Vagina (tissue), 2 donors: Measurements from ENCODE around the gene NOTCH3. TPM values are rescaled to one million over a fixed set of nuclear protein-coding genes. Genes with fewer than 3 reads are reported as not detected.

Experiments
- DNase-seq, 2 donors: peaks; one replicate each; pipeline ENCODE4 v3.0.0-alpha.2; 2017; ENCODE audit errors: extremely low spot score in 2 of 2
- H3K27ac ChIP-seq: fragments of 200-600 bp; sonication (generic); one replicate; pipeline ENCODE4 v1.5.1; 2019
- H3K27me3 ChIP-seq: fragments of 200-600 bp; sonication (generic); one replicate; pipeline ENCODE4 v1.5.1; 2019
- H3K36me3 ChIP-seq, 2 donors: fragments of 200-600 bp; sonication (generic); one replicate each; pipeline ENCODE4 v1.5.1; 2017 to 2019
- H3K4me1 ChIP-seq: fragments of 200-600 bp; sonication (generic); one replicate; pipeline ENCODE4 v1.5.1; 2019
- H3K4me3 ChIP-seq, 2 donors: fragments of 200-600 bp; sonication (generic); 1 replicate in 1 of 2; 2 replicates in 1 of 2; pipeline ENCODE4 v1.5.1; 2016 to 2019
- H3K9me3 ChIP-seq: fragments of 200-600 bp; sonication (generic); one replicate; pipeline ENCODE4 v1.5.1; 2019
- POLR2A ChIP-seq, 2 donors: fragments of 450-650 bp; IDR thresholded peaks; one replicate each; pipeline ENCODE4 v1.6.1; 2017; ENCODE audit warnings: antibody characterized with exemption in 2 of 2, mild to moderate bottlenecking in 2 of 2, moderate library complexity in 2 of 2
- POLR2AphosphoS5 ChIP-seq, 2 donors: sonication (generic); formaldehyde crosslinking; IDR thresholded peaks; one replicate each; pipeline ENCODE4 v1.9.0; 2017; ENCODE audit warnings: antibody characterized with exemption in 2 of 2, mild to moderate bottlenecking in 2 of 2, low read depth in 1 of 2; ENCODE audit not compliant: insufficient read depth in 1 of 2
- intact Hi-C: fragments of 100-400 bp; cut with DNase I; formaldehyde crosslinking; loops from one replicate; pipeline ENCODE4 v1.15.1; 2023
- total RNA-seq: library from RNA; depleted of rRNA; stranded (reverse); fragments of >200 nt; gene quantifications from one replicate; pipeline ENCODE4 v1.2.3, GENCODE V29; 2016
- TF ChIP-seq, protein P1 (sequence below), 3 experiments: fragments of 450-650 bp in 2 of 3; fragments of 200-600 bp in 1 of 3; sonication (generic) in 1 of 3; IDR thresholded peaks; one replicate each; pipeline ENCODE4 v1.5.1; 2017 to 2019; ENCODE audit warnings: antibody characterized with exemption in 3 of 3, mild to moderate bottlenecking in 2 of 3, moderate library complexity in 2 of 3

The NOTCH3 gene
- total RNA-seq, 1 donor from 2014 or later: 76.6 TPM

DNA sequence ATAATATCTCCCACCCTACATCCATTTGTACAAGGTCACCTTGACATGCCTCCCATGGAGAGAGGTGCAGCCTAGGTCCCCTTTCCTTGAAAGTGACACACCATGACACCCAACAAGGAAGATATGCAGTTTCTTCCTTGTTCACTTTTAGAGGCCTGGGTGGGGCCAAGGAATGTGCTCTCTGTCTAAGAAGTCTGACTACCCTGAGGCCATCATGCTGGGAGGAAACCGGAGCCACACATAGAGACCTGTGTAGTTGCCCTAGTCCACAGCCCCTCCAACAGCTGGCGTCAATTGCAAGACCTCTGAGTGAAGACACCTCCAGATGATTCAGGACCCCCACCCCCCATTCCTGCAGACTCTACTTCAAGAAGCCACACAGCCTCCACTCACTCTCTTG, 82.5 kb downstream of the NOTCH3 start:
- no peak for DNase-seq
- TF ChIP-seq POLR2A (IDR thresholded peaks at IDR 0.05) (no peak), POLR2AphosphoS5 (IDR thresholded peaks at IDR 0.05; ENCODE audit: insufficient read depth in 1 of 2, low read depth in 1 of 2) (no peak)
- TF ChIP-seq, protein P1, sequence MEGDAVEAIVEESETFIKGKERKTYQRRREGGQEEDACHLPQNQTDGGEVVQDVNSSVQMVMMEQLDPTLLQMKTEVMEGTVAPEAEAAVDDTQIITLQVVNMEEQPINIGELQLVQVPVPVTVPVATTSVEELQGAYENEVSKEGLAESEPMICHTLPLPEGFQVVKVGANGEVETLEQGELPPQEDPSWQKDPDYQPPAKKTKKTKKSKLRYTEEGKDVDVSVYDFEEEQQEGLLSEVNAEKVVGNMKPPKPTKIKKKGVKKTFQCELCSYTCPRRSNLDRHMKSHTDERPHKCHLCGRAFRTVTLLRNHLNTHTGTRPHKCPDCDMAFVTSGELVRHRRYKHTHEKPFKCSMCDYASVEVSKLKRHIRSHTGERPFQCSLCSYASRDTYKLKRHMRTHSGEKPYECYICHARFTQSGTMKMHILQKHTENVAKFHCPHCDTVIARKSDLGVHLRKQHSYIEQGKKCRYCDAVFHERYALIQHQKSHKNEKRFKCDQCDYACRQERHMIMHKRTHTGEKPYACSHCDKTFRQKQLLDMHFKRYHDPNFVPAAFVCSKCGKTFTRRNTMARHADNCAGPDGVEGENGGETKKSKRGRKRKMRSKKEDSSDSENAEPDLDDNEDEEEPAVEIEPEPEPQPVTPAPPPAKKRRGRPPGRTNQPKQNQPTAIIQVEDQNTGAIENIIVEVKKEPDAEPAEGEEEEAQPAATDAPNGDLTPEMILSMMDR (IDR thresholded peaks at IDR 0.05): no peak
- intact Hi-C loops: no loop called here
- Histone ChIP-seq H3K27me3 (no peaks in the 10 kb centered on the region), H3K9me3 (no peaks in the 10 kb centered on the region), H3K4me1 (peaks cover 9% of the 10 kb centered on the region), H3K4me3 (no peak overlapping the region), H3K27ac (no peak overlapping the region), H3K36me3 (peaks cover 0 to 80% of the 10 kb centered on the region in 2 donors)

DNA sequence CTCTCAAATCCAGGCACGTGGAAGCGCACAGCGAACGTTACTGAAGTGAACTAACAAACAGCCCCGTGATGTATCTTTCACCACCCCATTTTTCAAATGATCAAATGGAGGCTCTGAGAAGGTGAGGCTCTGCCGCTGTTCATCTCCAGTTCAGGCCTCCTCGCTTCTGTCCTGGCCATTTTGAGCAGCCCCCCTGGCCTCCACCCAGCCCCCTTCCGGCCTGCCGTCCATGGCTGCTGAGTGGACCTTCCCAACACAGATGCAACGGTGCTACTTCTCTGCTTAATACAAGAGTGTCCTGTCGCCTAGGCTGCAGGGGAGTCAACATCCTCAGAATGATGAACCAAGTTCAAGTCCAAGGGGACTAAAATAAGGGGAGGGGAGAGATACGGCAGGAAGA, 83.9 kb downstream of the NOTCH3 start:
- TF ChIP-seq, protein P1 (IDR thresholded peaks at IDR 0.05): no peak
- TF ChIP-seq POLR2A (IDR thresholded peaks at IDR 0.05) (no peak), POLR2AphosphoS5 (IDR thresholded peaks at IDR 0.05; ENCODE audit: insufficient read depth in 1 of 2, low read depth in 1 of 2) (no peak)
- intact Hi-C loops: no loop called here
- Histone ChIP-seq H3K27me3 (no peaks in the 10 kb centered on the region), H3K27ac (no peak overlapping the region), H3K4me3 (no peak overlapping the region), H3K4me1 (peaks cover 9% of the 10 kb centered on the region), H3K9me3 (no peaks in the 10 kb centered on the region), H3K36me3 (peaks cover 0 to 78% of the 10 kb centered on the region in 2 donors)
- DNase-seq: no peak

DNA sequence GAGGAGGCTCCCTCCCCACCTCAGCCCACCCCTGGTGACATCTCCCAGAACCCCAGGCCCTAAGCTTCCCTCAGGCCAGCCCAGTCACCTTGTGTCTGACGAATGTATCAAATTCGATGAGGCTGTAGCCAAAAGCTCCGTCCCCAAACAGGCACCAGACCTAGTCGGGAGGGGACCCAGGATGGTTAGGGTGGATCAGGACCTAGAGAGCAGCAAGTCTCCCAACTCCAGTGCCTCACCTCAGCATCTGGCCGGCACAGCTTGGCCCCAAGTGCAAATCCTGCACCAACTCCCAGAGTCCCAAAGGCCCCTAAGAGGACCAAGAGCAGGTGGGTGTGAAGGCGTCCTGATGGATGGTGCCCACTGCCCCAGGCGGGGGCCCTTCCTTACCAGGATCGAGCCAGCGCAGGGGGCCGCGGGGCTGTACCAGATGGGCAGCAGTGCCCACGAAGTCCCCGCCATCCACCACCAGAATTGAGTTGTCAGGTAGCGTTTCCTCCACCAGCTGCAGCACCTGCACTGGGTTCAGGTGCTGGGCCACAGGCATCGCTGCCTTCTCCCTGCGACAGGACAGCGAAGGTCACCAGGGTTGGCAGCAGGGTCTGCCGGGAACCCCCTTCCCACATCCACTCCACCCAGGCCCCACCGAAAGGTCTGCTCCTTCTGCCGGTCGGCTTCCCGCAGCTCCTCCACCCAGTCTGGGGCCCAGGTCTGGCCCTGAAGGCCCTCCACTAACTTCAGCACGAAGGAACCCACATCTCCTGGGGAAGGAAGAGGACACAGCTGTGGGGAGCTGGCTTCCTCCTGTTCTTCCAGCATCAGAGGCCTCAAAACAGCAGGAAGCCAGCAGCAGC, 84.8 kb downstream of the NOTCH3 start:
- Histone ChIP-seq H3K36me3 (peaks cover 0 to 85% of the 10 kb centered on the region in 2 donors), H3K4me3 (no peak overlapping the region), H3K4me1 (peaks cover 9% of the 10 kb centered on the region), H3K27me3 (no peaks in the 10 kb centered on the region), H3K27ac (no peak overlapping the region), H3K9me3 (no peaks in the 10 kb centered on the region)
- TF ChIP-seq, protein P1 (IDR thresholded peaks at IDR 0.05): no peak
- TF ChIP-seq POLR2A (IDR thresholded peaks at IDR 0.05): no peak
- no peak for TF ChIP-seq POLR2AphosphoS5 (IDR thresholded peaks at IDR 0.05; ENCODE audit: insufficient read depth in 1 of 2, low read depth in 1 of 2)
- no peak for DNase-seq
- intact Hi-C loops: no loop called here

DNA sequence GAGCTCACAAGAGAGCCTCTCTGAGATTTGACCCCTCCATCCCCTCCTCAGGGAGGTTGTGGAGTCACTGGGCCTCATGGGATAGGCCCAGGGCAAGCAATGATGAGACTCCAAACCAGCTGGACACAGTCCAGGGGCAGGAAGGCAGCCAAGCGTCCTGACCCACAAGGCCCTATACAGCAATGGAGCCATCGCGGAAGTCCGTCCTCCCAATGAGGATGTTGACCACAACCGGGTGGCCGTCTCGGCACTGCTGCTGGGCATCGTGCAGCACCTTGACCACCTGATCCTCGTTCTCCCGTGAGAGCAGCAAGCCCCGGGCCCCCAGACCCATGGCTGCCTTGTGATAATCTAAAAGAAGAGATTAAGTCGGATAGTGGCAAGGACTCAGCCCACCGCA, 85.7 kb downstream of the NOTCH3 start:
- Histone ChIP-seq H3K9me3 (no peaks in the 10 kb centered on the region), H3K36me3 (peaks cover 0 to 78% of the 10 kb centered on the region in 2 donors), H3K27ac (no peak overlapping the region), H3K4me1 (peaks cover 9% of the 10 kb centered on the region), H3K4me3 (no peak overlapping the region), H3K27me3 (no peaks in the 10 kb centered on the region)
- no peak for DNase-seq
- intact Hi-C loops: no loop called here
- TF ChIP-seq POLR2AphosphoS5 (IDR thresholded peaks at IDR 0.05; ENCODE audit: insufficient read depth in 1 of 2, low read depth in 1 of 2): peak in 1 of 2 donors; percentile 32
- no peak for TF ChIP-seq POLR2A (IDR thresholded peaks at IDR 0.05)
- TF ChIP-seq, protein P1 (IDR thresholded peaks at IDR 0.05): no peak

DNA sequence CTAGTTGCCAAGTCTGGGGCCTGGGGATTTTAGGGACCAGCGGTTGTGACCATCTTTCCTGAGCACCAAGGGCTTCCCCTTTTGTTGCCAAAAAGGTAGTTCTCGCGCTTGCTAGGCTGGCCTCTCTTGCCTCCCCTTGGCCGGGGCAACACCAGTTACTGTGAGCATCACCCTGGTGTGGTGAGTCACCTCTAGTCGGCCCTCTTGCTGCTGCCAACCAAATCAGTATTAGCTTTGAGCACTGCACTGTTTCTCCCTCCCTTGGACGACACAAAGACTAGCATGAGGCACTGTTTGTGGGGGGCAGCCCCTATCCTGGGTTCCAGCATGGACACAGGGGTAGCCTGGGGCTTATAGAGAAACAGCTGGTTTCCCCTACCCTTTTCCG, 86.6 kb downstream of the NOTCH3 start:
- intact Hi-C loops: no loop called here
- no peak for DNase-seq
- H3K4me1 ChIP-seq: peaks cover 12% of the 10 kb centered on the region
- H3K4me3 ChIP-seq: no peak overlapping the region
- no peaks in the 10 kb centered on the region for H3K9me3 ChIP-seq
- TF ChIP-seq POLR2A (IDR thresholded peaks at IDR 0.05) (no peak), POLR2AphosphoS5 (IDR thresholded peaks at IDR 0.05; ENCODE audit: insufficient read depth in 1 of 2, low read depth in 1 of 2) (no peak)
- TF ChIP-seq, protein P1 (IDR thresholded peaks at IDR 0.05): no peak
- H3K27me3 ChIP-seq: no peaks in the 10 kb centered on the region
- peaks cover 0 to 76% of the 10 kb centered on the region in 2 donors for H3K36me3 ChIP-seq
- H3K27ac ChIP-seq: no peak overlapping the region
